AG09309 (cell line): Measurements from ENCODE around the gene MANSC1.
A peak's percentile ranks its signal among the peaks of the same experiment; 100 is the strongest.

Source experiments
- DNase-seq: peaks from one replicate; pipeline ENCODE4 v3.0.0-alpha.2; 2010; ENCODE audit warnings: low read depth
- H3K4me3 ChIP-seq: 2 replicates; pipeline ENCODE4 v1.5.1; 2011; ENCODE audit warnings: mild to moderate bottlenecking, low read depth, low read length, moderate library complexity; ENCODE audit not compliant: control insufficient read depth
- CTCF ChIP-seq: IDR thresholded peaks from 2 replicates; pipeline ENCODE4 v1.5.1; 2011; ENCODE audit warnings: mild to moderate bottlenecking, low read depth, low read length, inconsistent platforms; ENCODE audit not compliant: insufficient read depth, control insufficient read depth; ENCODE audit errors: missing control alignments

MANSC1 gene

GRCh38 chr12:12392413-12392812, 42.4 kb upstream of the MANSC1 start:
- no peak for TF ChIP-seq CTCF
- DNase-seq, result no peak
- H3K4me3 ChIP-seq, result no peak overlapping the region

GRCh38 chr12:12387501-12387900, 37.5 kb upstream of the MANSC1 start:
- DNase-seq, result peak; percentile 38
- TF ChIP-seq CTCF, result no peak
- H3K4me3 ChIP-seq, result no peak overlapping the region

DNA sequence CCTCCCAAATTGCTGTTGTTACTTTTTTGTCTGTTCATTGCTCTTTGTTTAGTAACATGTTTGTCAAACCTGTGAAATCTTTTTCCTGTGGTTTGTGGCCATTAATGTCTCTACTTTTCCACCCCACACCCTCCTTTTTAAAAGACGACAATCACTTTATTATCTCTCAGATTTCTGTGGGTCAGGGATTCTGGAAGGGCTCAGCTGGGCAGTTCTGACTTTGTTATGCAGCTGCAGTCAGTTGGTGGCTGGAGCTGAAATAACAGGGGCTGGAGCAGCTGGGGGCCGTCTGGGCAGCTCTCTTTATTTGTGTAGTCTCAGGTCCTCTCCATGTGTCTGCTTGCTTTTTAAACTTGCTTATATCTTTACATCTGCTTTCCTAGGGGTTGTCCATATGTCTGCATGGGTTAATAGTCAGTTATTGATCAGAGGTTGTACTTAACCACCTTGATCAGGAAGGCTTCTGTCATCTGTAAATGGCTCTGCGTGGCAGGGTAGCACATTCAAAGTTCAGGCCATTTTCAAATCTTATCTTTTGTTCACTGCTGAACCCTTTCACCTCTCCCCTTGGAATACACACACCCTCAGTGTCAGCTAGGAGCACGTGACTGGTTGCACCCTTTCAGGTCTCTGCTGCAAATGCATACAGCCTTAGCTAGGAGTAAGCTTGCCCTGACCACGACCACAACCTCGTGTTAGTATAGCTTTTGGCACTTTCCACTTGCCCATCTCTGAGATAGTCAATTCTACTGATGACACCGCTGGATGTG, 34.7 kb upstream of the MANSC1 start:
- DNase-seq, result no peak
- H3K4me3 ChIP-seq, result no peak overlapping the region
- TF ChIP-seq CTCF, result no peak

GRCh38 chr12:12381982-12382381, 31.9 kb upstream of the MANSC1 start:
- TF ChIP-seq CTCF, result no peak
- H3K4me3 ChIP-seq, result no peak overlapping the region
- DNase-seq, result no peak

- H3K4me3 ChIP-seq, result no peak overlapping the region
- TF ChIP-seq CTCF, result no peak
- DNase-seq, result no peak
Measured at GRCh38 chr12:12380949-12381593, 31.0 kb upstream of the MANSC1 start.

GRCh38 chr12:12379831-12380730, 30.0 kb upstream of the MANSC1 start:
- no peak overlapping the region for H3K4me3 ChIP-seq
- no peak for DNase-seq
- no peak for TF ChIP-seq CTCF
